GM13976 (cell line): Measurements from ENCODE around the gene ELAPOR1.

Source experiments
- DNase-seq: peaks from one replicate; pipeline ENCODE4 v3.0.0; 2012; ENCODE audit warnings: low spot score
- CTCF ChIP-seq: IDR thresholded peaks from 2 replicates; pipeline ENCODE4 v1.5.1; 2012; ENCODE audit warnings: borderline replicate concordance, mild to moderate bottlenecking; ENCODE audit not compliant: insufficient read depth; ENCODE audit errors: extremely low read depth, missing control alignments, control extremely low read depth
- in situ Hi-C: fragments of 300-500 bp; cut with MboI; formaldehyde crosslinking; loops from one replicate; pipeline ENCODE4 v1.12.0; 2022; ENCODE audit warnings: low sequenced_read_pairs, mixed read lengths, inconsistent platforms; ENCODE audit not compliant: unreplicated experiment

The ELAPOR1 gene

GRCh38 chr1:109089242-109090015, 24.5 kb upstream of the ELAPOR1 start:
- TF ChIP-seq CTCF = peak; percentile 50
- DNase-seq = no peak
- in situ Hi-C loops = no loop called here

GRCh38 chr1:109090196-109091077, 23.5 kb upstream of the ELAPOR1 start, which contains the start of gene TMEM167B:
TMEM167B (plus strand) TSS chr1:109090764; CDS start chr1:109090873, 109 bp downstream.
- in situ Hi-C loops = no loop called here
- peak; percentile 91 for DNase-seq
- no peak for TF ChIP-seq CTCF

- TF ChIP-seq CTCF = no peak
- peak; percentile 62 for DNase-seq
- in situ Hi-C loops = no loop called here
Measured at GRCh38 chr1:109091078-109091838, 22.7 kb upstream of the ELAPOR1 start.

- DNase-seq = no peak
- TF ChIP-seq CTCF = no peak
Measured at GRCh38 chr1:109091839-109092193, 22.1 kb upstream of the ELAPOR1 start.

GRCh38 chr1:109094377-109094803, 19.5 kb upstream of the ELAPOR1 start:
- in situ Hi-C loops = no loop called here
- no peak for TF ChIP-seq CTCF
- no peak for DNase-seq

More at GRCh38 chr1:109091839-109092193, 22.1 kb upstream of the ELAPOR1 start:
- in situ Hi-C loops = no loop called here

- in situ Hi-C loops = no loop called here
- TF ChIP-seq CTCF = no peak
- DNase-seq = no peak
Measured at GRCh38 chr1:109094871-109095270, 19.0 kb upstream of the ELAPOR1 start.
